MM.1S (cell line): ENCODE measurements around the gene PRXL2A.

Experiments
- DNase-seq: peaks from one replicate; pipeline ENCODE4 v3.0.0-alpha.2; 2015
- H2AFZ ChIP-seq: fragments of 300-600 bp; sonication (generic); 2 replicates; pipeline ENCODE4 v1.6.0; 2016; ENCODE audit warnings: antibody characterized with exemption, low read length
- H3F3A ChIP-seq: fragments of 300-600 bp; sonication (generic); 2 replicates; pipeline ENCODE4 v1.6.1; 2016; ENCODE audit warnings: mild to moderate bottlenecking, antibody characterized with exemption, low read length, moderate library complexity, mixed read lengths; ENCODE audit not compliant: insufficient read depth
- H3K27ac ChIP-seq: fragments of 300-600 bp; sonication (generic); 2 replicates; pipeline ENCODE4 v1.5.1; 2016; ENCODE audit warnings: mild to moderate bottlenecking, low read length
- H3K27me3 ChIP-seq: fragments of 300-600 bp; sonication (generic); replicated peaks from 2 replicates; pipeline ENCODE4 v1.6.0; 2016; ENCODE audit warnings: low read length; ENCODE audit not compliant: insufficient read depth
- H3K36me3 ChIP-seq: fragments of 300-600 bp; sonication (generic); replicated peaks from 2 replicates; pipeline ENCODE4 v1.6.1; 2016; ENCODE audit warnings: mild to moderate bottlenecking, low read length, mixed read lengths; ENCODE audit not compliant: insufficient read depth
- H3K4me1 ChIP-seq: fragments of 300-600 bp; sonication (generic); 2 replicates; pipeline ENCODE4 v1.6.1; 2016; ENCODE audit warnings: low read length, mixed read lengths
- H3K4me2 ChIP-seq: fragments of 300-600 bp; sonication (generic); 2 replicates; pipeline ENCODE4 v1.6.0; 2016; ENCODE audit warnings: low read depth, low read length
- H3K4me3 ChIP-seq: fragments of 300-600 bp; sonication (generic); 2 replicates; pipeline ENCODE4 v1.5.1; 2016; ENCODE audit warnings: low read length, mixed read lengths
- H3K79me2 ChIP-seq: fragments of 300-600 bp; sonication (generic); 2 replicates; pipeline ENCODE4 v1.6.1; 2016; ENCODE audit warnings: mixed run types, low read length, mixed read lengths
- H3K9ac ChIP-seq: fragments of 300-600 bp; sonication (generic); 2 replicates; pipeline ENCODE4 v1.6.1; 2016; ENCODE audit warnings: low read length, mixed read lengths
- H3K9me2 ChIP-seq: fragments of 300-600 bp; sonication (generic); replicated peaks from 2 replicates; pipeline ENCODE4 v1.6.1; 2016; ENCODE audit warnings: mild to moderate bottlenecking, low read length, mixed read lengths; ENCODE audit not compliant: insufficient read depth
- H3K9me3 ChIP-seq: fragments of 300-600 bp; sonication (generic); replicated peaks from 2 replicates; pipeline ENCODE4 v1.6.1; 2016; ENCODE audit warnings: mild to moderate bottlenecking, low read length, mixed read lengths; ENCODE audit not compliant: insufficient read depth
- H4K20me1 ChIP-seq: fragments of 300-600 bp; sonication (generic); 2 replicates; pipeline ENCODE4 v1.6.1; 2016; ENCODE audit warnings: mild to moderate bottlenecking, low read length, moderate library complexity, mixed read lengths; ENCODE audit not compliant: insufficient read depth
- CTCF ChIP-seq: fragments of 300-600 bp; sonication (generic); IDR thresholded peaks from 2 replicates; pipeline ENCODE4 v1.5.1; 2016; ENCODE audit warnings: antibody characterized with exemption, low read length, mixed read lengths
- EZH2 ChIP-seq: fragments of 300-600 bp; sonication (generic); optimal IDR thresholded peaks from 2 replicates; pipeline ENCODE3; 2017; ENCODE audit warnings: low read depth, mild to moderate bottlenecking, antibody characterized with exemption, low read length, mixed read lengths
- EZH2phosphoT487 ChIP-seq: fragments of 300-600 bp; sonication (generic); IDR thresholded peaks from 2 replicates; pipeline ENCODE4 v1.6.1; 2018; ENCODE audit warnings: antibody characterized with exemption, low read length

The PRXL2A gene

GRCh38 chr10:80452069-80452468 lies 43.7 kb downstream of the PRXL2A start:
- no peaks in the 10 kb centered on the region for H4K20me1 ChIP-seq
- no peak for DNase-seq
- H3K9ac ChIP-seq = no peak overlapping the region
- H3K79me2 ChIP-seq = peaks cover 15% of the 10 kb centered on the region
- no peaks in the 10 kb centered on the region for H3K36me3 ChIP-seq
- no peaks in the 10 kb centered on the region for H3K9me3 ChIP-seq
- no peaks in the 10 kb centered on the region for H3K9me2 ChIP-seq
- H3K4me1 ChIP-seq = peaks cover 9% of the 10 kb centered on the region
- no peak overlapping the region for H2AFZ ChIP-seq
- no peak overlapping the region for H3K27ac ChIP-seq
- TF ChIP-seq EZH2phosphoT487 (no peak), EZH2 (no peak), CTCF (no peak)
- H3K27me3 ChIP-seq = no peaks in the 10 kb centered on the region
- H3K4me3 ChIP-seq = no peak overlapping the region
- H3F3A ChIP-seq = peaks cover 8% of the 10 kb centered on the region
- no peak overlapping the region for H3K4me2 ChIP-seq

- Histone ChIP-seq H3K79me2 (peaks cover 19% of the 10 kb centered on the region), H4K20me1 (no peaks in the 10 kb centered on the region), H3K9me2 (no peaks in the 10 kb centered on the region), H3K9ac (no peak overlapping the region), H3K4me1 (peaks cover 9% of the 10 kb centered on the region), H3K9me3 (no peaks in the 10 kb centered on the region), H3K27me3 (no peaks in the 10 kb centered on the region), H3K27ac (no peak overlapping the region), H3K4me3 (no peak overlapping the region), H3K4me2 (no peak overlapping the region), H3F3A (peaks cover 8% of the 10 kb centered on the region), H3K36me3 (no peaks in the 10 kb centered on the region), H2AFZ (no peak overlapping the region)
- TF ChIP-seq EZH2phosphoT487 (no peak), CTCF (no peak), EZH2 (no peak)
- no peak for DNase-seq
These were observed 44.3 kb downstream of the PRXL2A start for GRCh38 chr10:80452640-80453039.

GRCh38 chr10:80453056-80453841 lies 44.9 kb downstream of the PRXL2A start:
- no peaks in the 10 kb centered on the region for H4K20me1 ChIP-seq
- DNase-seq = no peak
- peak overlapping the region; percentile 26; the same call in 1 of the 2 replicates for H3K9ac ChIP-seq
- H3K4me1 ChIP-seq = peaks cover 9% of the 10 kb centered on the region
- H3K36me3 ChIP-seq = no peaks in the 10 kb centered on the region
- H3K27me3 ChIP-seq = no peaks in the 10 kb centered on the region
- H3K9me2 ChIP-seq = no peaks in the 10 kb centered on the region
- H2AFZ ChIP-seq = peak overlapping the region; percentile 60; the same call in 1 of the 2 replicates
- no peak overlapping the region for H3K27ac ChIP-seq
- peaks cover 8% of the 10 kb centered on the region for H3F3A ChIP-seq
- TF ChIP-seq CTCF (no peak), EZH2phosphoT487 (no peak), EZH2 (no peak)
- peaks cover 23% of the 10 kb centered on the region for H3K79me2 ChIP-seq
- no peaks in the 10 kb centered on the region for H3K9me3 ChIP-seq
- H3K4me2 ChIP-seq = peak overlapping the region; percentile 67; the same call in 1 of the 2 replicates
- peak overlapping the region; percentile 43 for H3K4me3 ChIP-seq
